ENCODE data around the gene HSPA1A.

DNA sequence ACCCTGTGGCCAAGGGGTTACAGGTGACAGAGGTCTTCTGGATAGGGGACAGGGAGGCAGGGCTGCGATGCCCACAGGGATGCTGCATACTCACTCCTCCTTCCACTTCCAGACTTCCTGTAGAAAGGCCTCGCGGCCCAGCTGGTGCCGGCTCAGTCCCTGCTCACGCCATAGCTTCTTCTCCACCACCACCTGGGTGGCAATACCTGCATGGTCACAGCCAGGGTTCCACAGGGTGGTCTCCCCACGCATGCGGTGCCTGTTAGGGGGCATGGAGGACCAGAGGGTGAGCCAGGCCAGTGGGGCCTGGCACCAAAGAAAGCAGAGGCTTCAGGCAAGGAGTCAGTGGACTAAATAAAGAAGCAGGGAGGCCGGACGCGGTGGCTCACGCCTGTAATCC lies 29.9 kb upstream of the HSPA1A start:
- TF ChIP-seq POLR2A (IDR thresholded peaks at IDR 0.05): no peak
- TF ChIP-seq CTCF (IDR thresholded peaks at IDR 0.05): no peak
